Chondrocyte (in vitro differentiated cells): ENCODE data around the gene GPR141. TPM values are rescaled to one million over a fixed set of nuclear protein-coding genes. Genes with fewer than 3 reads are reported as not detected.
A peak's percentile ranks its signal among the peaks of the same experiment; 100 is the strongest.

ENCODE experiments used
- DNase-seq: peaks from one replicate; pipeline ENCODE4 v3.0.0; 2021; ENCODE audit warnings: mixed read lengths, low spot score
- H3K27ac Mint-ChIP-seq: one replicate; pipeline ENCODE4 v1.8.0; 2021; ENCODE audit warnings: mild to moderate bottlenecking, moderate library complexity, mixed read lengths; ENCODE audit not compliant: unreplicated experiment
- H3K27me3 Mint-ChIP-seq: 2 replicates; pipeline ENCODE4 v1.8.0; 2021; ENCODE audit warnings: low read depth, mixed read lengths
- H3K36me3 Mint-ChIP-seq: 2 replicates; pipeline ENCODE4 v1.8.0; 2021; ENCODE audit warnings: low read depth, mixed read lengths
- H3K4me1 Mint-ChIP-seq: 2 replicates; pipeline ENCODE4 v1.8.0; 2021; ENCODE audit warnings: low read depth, mild to moderate bottlenecking, mixed read lengths
- H3K4me3 Mint-ChIP-seq: one replicate; pipeline ENCODE4 v1.8.0; 2021; ENCODE audit warnings: mild to moderate bottlenecking, moderate library complexity, mixed read lengths; ENCODE audit not compliant: unreplicated experiment
- H3K9me3 Mint-ChIP-seq: 2 replicates; pipeline ENCODE4 v1.8.0; 2021; ENCODE audit warnings: low read depth, mixed read lengths
- CTCF ChIP-seq: fragments of 200-600 bp; sonication (generic); IDR thresholded peaks from 2 replicates; pipeline ENCODE4 v1.5.0; 2021; ENCODE audit warnings: antibody characterized with exemption, mild to moderate bottlenecking, moderate library complexity
- total RNA-seq: library from RNA; stranded (reverse); gene quantifications from 3 replicates; pipeline ENCODE4 v1.2.1, GENCODE V29; 2021

Gene GPR141
- total RNA-seq, 1 donor from 2014 or later = not detected

GRCh38 chr7:37724732-37725131 is 41.2 kb downstream of the GPR141 start:
- no peak for TF ChIP-seq CTCF
- H3K4me3 Mint-ChIP-seq = no peak overlapping the region
- no peaks in the 10 kb centered on the region for H3K36me3 Mint-ChIP-seq
- H3K4me1 Mint-ChIP-seq = peaks cover 4% of the 10 kb centered on the region
- no peak for DNase-seq
- no peak overlapping the region for H3K27ac Mint-ChIP-seq
- peaks cover 2% of the 10 kb centered on the region for H3K27me3 Mint-ChIP-seq
- H3K9me3 Mint-ChIP-seq = no peaks in the 10 kb centered on the region

DNA sequence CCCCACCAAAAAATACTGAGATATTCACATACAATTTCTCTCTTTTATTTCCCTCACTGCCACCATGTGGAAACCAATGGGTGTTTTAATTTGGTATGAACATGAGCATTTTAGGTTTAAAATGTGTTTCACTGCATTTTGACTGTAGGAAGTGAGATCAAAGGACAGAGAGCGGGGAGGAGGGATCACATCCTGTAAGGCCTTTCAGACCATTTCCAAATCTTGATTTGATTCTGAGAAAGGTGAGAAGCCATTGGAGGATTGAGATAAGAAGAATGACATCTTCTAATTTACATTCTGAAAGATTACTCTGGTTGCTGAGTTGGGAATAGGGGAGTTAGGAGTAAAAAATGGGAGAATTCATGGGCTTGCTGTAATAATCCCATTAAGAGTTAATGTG is 42.5 kb downstream of the GPR141 start:
- Mint-ChIP-seq H3K4me1 (peaks cover 4% of the 10 kb centered on the region), H3K36me3 (no peaks in the 10 kb centered on the region), H3K4me3 (no peak overlapping the region), H3K9me3 (no peaks in the 10 kb centered on the region), H3K27ac (no peak overlapping the region), H3K27me3 (peaks cover 2% of the 10 kb centered on the region)
- no peak for DNase-seq
- TF ChIP-seq CTCF = no peak

- peaks cover 2% of the 10 kb centered on the region for H3K27me3 Mint-ChIP-seq
- H3K27ac Mint-ChIP-seq = peak overlapping the region; percentile 1
- no peaks in the 10 kb centered on the region for H3K9me3 Mint-ChIP-seq
- no peak for DNase-seq
- TF ChIP-seq CTCF = no peak
- no peak overlapping the region for H3K4me3 Mint-ChIP-seq
- H3K36me3 Mint-ChIP-seq = no peaks in the 10 kb centered on the region
- peaks cover 4% of the 10 kb centered on the region for H3K4me1 Mint-ChIP-seq
Measured at GRCh38 chr7:37728747-37729146, 45.2 kb downstream of the GPR141 start.

GRCh38 chr7:37729181-37729580 is 45.6 kb downstream of the GPR141 start:
- peaks cover 4% of the 10 kb centered on the region for H3K4me1 Mint-ChIP-seq
- no peak for DNase-seq
- no peaks in the 10 kb centered on the region for H3K9me3 Mint-ChIP-seq
- H3K27ac Mint-ChIP-seq = no peak overlapping the region
- no peak overlapping the region for H3K4me3 Mint-ChIP-seq
- H3K27me3 Mint-ChIP-seq = peaks cover 2% of the 10 kb centered on the region
- H3K36me3 Mint-ChIP-seq = no peaks in the 10 kb centered on the region
- TF ChIP-seq CTCF = no peak

DNA sequence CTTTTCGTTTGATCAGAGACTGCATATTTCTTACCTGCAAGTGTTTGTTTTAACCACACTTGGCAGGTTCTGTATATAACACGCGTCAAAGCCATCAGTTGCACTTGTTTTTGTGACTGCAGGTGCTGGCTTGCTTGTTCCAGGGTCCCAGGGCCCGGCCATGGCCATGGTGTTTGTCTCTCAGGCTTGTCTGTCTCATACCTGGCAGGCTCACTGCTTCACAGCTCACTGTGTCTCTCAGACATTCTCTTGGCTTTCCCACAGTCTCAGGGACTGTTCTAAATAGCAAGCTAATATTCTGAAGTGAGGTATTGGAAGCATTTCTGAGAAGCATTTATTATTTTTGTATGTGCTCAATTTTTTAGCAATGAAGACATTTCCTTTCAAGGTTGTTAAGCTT is 46.9 kb downstream of the GPR141 start:
- DNase-seq = no peak
- peaks cover 4% of the 10 kb centered on the region for H3K27me3 Mint-ChIP-seq
- H3K27ac Mint-ChIP-seq = no peak overlapping the region
- peaks cover 4% of the 10 kb centered on the region for H3K4me1 Mint-ChIP-seq
- H3K9me3 Mint-ChIP-seq = peaks cover 4% of the 10 kb centered on the region
- no peaks in the 10 kb centered on the region for H3K36me3 Mint-ChIP-seq
- no peak for TF ChIP-seq CTCF
- H3K4me3 Mint-ChIP-seq = no peak overlapping the region
